Endodermal cell (in vitro differentiated cells): Measurements from ENCODE around the gene MROH8. TPM values are rescaled to one million over a fixed set of nuclear protein-coding genes. Genes with fewer than 3 reads are reported as not detected.
A peak's percentile ranks its signal among the peaks of the same experiment; 100 is the strongest.

Source experiments
- DNase-seq: peaks from one replicate; pipeline ENCODE4 v3.0.0-alpha.2; 2017
- H3K27ac ChIP-seq: 2 replicates; pipeline ENCODE4 v1.5.1; 2013; ENCODE audit warnings: mild to moderate bottlenecking, low read depth, low read length, moderate library complexity
- H3K27me3 ChIP-seq: 2 replicates; pipeline ENCODE4 v1.6.1; 2013; ENCODE audit warnings: mild to moderate bottlenecking, low read length, moderate library complexity; ENCODE audit not compliant: insufficient read depth, control insufficient read depth, poor library complexity, severe bottlenecking
- H3K36me3 ChIP-seq: 2 replicates; pipeline ENCODE4 v1.7.0; 2013; ENCODE audit warnings: mild to moderate bottlenecking, low read length, moderate library complexity; ENCODE audit not compliant: control insufficient read depth, insufficient read depth
- H3K4me1 ChIP-seq: one replicate; pipeline ENCODE4 v1.7.0; 2013; ENCODE audit warnings: low read length; ENCODE audit not compliant: control insufficient read depth, insufficient read depth
- H3K4me3 ChIP-seq: 2 replicates; pipeline ENCODE4 v1.5.1; 2013; ENCODE audit warnings: mild to moderate bottlenecking, low read length, moderate library complexity
- H3K9ac ChIP-seq: 2 replicates; pipeline ENCODE4 v1.6.1; 2013; ENCODE audit warnings: mild to moderate bottlenecking, low read length, moderate library complexity; ENCODE audit not compliant: poor library complexity, severe bottlenecking; ENCODE audit errors: extremely low read depth
- H3K9me3 ChIP-seq: 2 replicates; pipeline ENCODE4 v1.6.1; 2013; ENCODE audit warnings: mild to moderate bottlenecking, low read length, moderate library complexity; ENCODE audit not compliant: control insufficient read depth
- H3K27ac Mint-ChIP-seq: 2 replicates; pipeline ENCODE4 v1.8.0; 2020; ENCODE audit warnings: mixed read lengths
- H3K27me3 Mint-ChIP-seq: 2 replicates; pipeline ENCODE4 v1.8.0; 2021; ENCODE audit warnings: mild to moderate bottlenecking, mixed read lengths; ENCODE audit not compliant: insufficient read depth
- H3K36me3 Mint-ChIP-seq: 2 replicates; pipeline ENCODE4 v1.8.0; 2020; ENCODE audit warnings: low read depth, mixed read lengths
- H3K4me1 Mint-ChIP-seq: 2 replicates; pipeline ENCODE4 v1.8.0; 2020; ENCODE audit warnings: mixed read lengths
- H3K4me3 Mint-ChIP-seq: 2 replicates; pipeline ENCODE4 v1.8.0; 2020; ENCODE audit warnings: mild to moderate bottlenecking, moderate library complexity, mixed read lengths
- H3K9me3 Mint-ChIP-seq: 2 replicates; pipeline ENCODE4 v1.8.0; 2020; ENCODE audit warnings: mild to moderate bottlenecking, mixed read lengths
- CTCF ChIP-seq: fragments of 200-600 bp; sonication (generic); conservative IDR thresholded peaks from 2 replicates; pipeline ENCODE4 v1.5.0; 2021; ENCODE audit warnings: antibody characterized with exemption, mild to moderate bottlenecking
- WGBS, 2 experiments: methylation state at CpG; one replicate each; pipeline versions ENCODE4 v1.1.5 to v1.1.7; 2013; ENCODE audit warnings: missing lambda C conversion rate in 2 of 2, mixed read lengths in 1 of 2; ENCODE audit not compliant: insufficient coverage in 1 of 2, insufficient read length in 1 of 2; 5-methylcytosine and 5-hydroxymethylcytosine counted together
- total RNA-seq, 2 donors: library from RNA; stranded (reverse); fragmentation: NEBNext Ultra II Directional in 1 of 2; extraction: Animal tissue kit (Norgen Biotek cat#: 25700) in 1 of 2; gene quantifications; 2 replicates in 1 of 2; 3 replicates in 1 of 2; pipeline ENCODE4 v1.2.1, GENCODE V29; 2021

Gene MROH8
- total RNA-seq, 2 donors from 2014 or later, result 1.8 to 2.8 TPM

- 93 to 94% methylated on average over 8 to 9 of the region's 10 CpGs for WGBS, 2 experiments
- peak overlapping the region; percentile 7 for H3K27ac Mint-ChIP-seq
Measured at GRCh38 chr20:37219751-37220668, 40.7 kb upstream of the MROH8 start.

GRCh38 chr20:37218976-37219375 lies 39.6 kb upstream of the MROH8 start:
- TF ChIP-seq CTCF, result no peak

More at GRCh38 chr20:37219751-37220668, 40.7 kb upstream of the MROH8 start:
- DNase-seq, result no peak
- H3K4me3 Mint-ChIP-seq, result no peak overlapping the region
- no peak for TF ChIP-seq CTCF
- H3K4me3 ChIP-seq, result no peak overlapping the region
- H3K9ac ChIP-seq, result no peak overlapping the region
- no peaks in the 10 kb centered on the region for H3K9me3 Mint-ChIP-seq
- no peaks in the 10 kb centered on the region for H3K27me3 Mint-ChIP-seq
- H3K36me3 ChIP-seq, result peaks cover 88% of the 10 kb centered on the region
- H3K4me1 ChIP-seq, result peaks cover 8% of the 10 kb centered on the region
- H3K9me3 ChIP-seq, result no peaks in the 10 kb centered on the region
- H3K27ac ChIP-seq, result peak overlapping the region; percentile 59
- peaks cover 62% of the 10 kb centered on the region for H3K36me3 Mint-ChIP-seq
- no peaks in the 10 kb centered on the region for H3K4me1 Mint-ChIP-seq
- no peaks in the 10 kb centered on the region for H3K27me3 ChIP-seq

GRCh38 chr20:37218441-37218840 lies 39.1 kb upstream of the MROH8 start:
- no peak for TF ChIP-seq CTCF
- no peaks in the 10 kb centered on the region for H3K4me1 Mint-ChIP-seq
- Histone ChIP-seq H3K36me3 (peaks cover 87% of the 10 kb centered on the region), H3K27me3 (no peaks in the 10 kb centered on the region), H3K4me1 (peaks cover 8% of the 10 kb centered on the region), H3K27ac (no peak overlapping the region), H3K9ac (no peak overlapping the region), H3K9me3 (no peaks in the 10 kb centered on the region), H3K4me3 (no peak overlapping the region)
- H3K27me3 Mint-ChIP-seq, result no peaks in the 10 kb centered on the region
- no peak overlapping the region for H3K4me3 Mint-ChIP-seq
- DNase-seq, result no peak
- H3K27ac Mint-ChIP-seq, result no peak overlapping the region
- 95 to 100% methylated on average over 3 to 4 of the region's 4 CpGs for WGBS, 2 experiments
- no peaks in the 10 kb centered on the region for H3K9me3 Mint-ChIP-seq
- peaks cover 59% of the 10 kb centered on the region for H3K36me3 Mint-ChIP-seq

More at GRCh38 chr20:37218976-37219375, 39.6 kb upstream of the MROH8 start:
- no peaks in the 10 kb centered on the region for H3K4me1 Mint-ChIP-seq
- Histone ChIP-seq H3K9ac (no peak overlapping the region), H3K36me3 (peaks cover 87% of the 10 kb centered on the region), H3K9me3 (no peaks in the 10 kb centered on the region), H3K4me3 (no peak overlapping the region), H3K4me1 (peaks cover 8% of the 10 kb centered on the region), H3K27ac (no peak overlapping the region), H3K27me3 (no peaks in the 10 kb centered on the region)
- H3K27me3 Mint-ChIP-seq, result no peaks in the 10 kb centered on the region
- peaks cover 60% of the 10 kb centered on the region for H3K36me3 Mint-ChIP-seq
- no peak for DNase-seq
- no peaks in the 10 kb centered on the region for H3K9me3 Mint-ChIP-seq
- no peak overlapping the region for H3K27ac Mint-ChIP-seq
- no peak overlapping the region for H3K4me3 Mint-ChIP-seq
- 50 to 75% methylated on average over 2 to 4 of the region's 4 CpGs for WGBS, 2 experiments
